IMR-90 (cell line): Measurements from ENCODE around the gene CDC5L. TPM values are rescaled to one million over a fixed set of nuclear protein-coding genes. Genes with fewer than 3 reads are reported as not detected.
"Not testable (repeated sequence)": the region's sequence is repeated elsewhere in the genome, so short reads cannot be mapped to it uniquely, and the experiment has no call there.

Experiments used
- ATAC-seq: fragments of 200-7000 bp; cut with Tn5 transposase; 2 replicates; pipeline ENCODE4 v1.9.1; 2020; ENCODE audit warnings: low read depth, mild to moderate bottlenecking, moderate library complexity
- BruUV-seq: library from RNA; stranded (reverse); fragments of 400-500 nt; replicated peaks from 2 replicates; lab custom pipeline; 2021; lab: Mats Ljungman, UMichigan
- CTCF ChIA-PET: fragments of 300-600 bp; formaldehyde crosslinking; extraction: SDS; loops from one replicate; lab custom pipeline; 2021; ENCODE audit warnings: antibody characterized with exemption; lab: Yijun Ruan, JAX
- POLR2A ChIA-PET: fragments of 300-600 bp; sonication (Branson Sonifier 250); formaldehyde crosslinking; loops from one replicate; lab custom pipeline; 2022; ENCODE audit warnings: antibody characterized with exemption; ENCODE audit not compliant: unreplicated experiment; lab: Charles Lee
- DNase-seq: peaks from one replicate; pipeline ENCODE4 v3.0.0; 2013
- H2AFZ ChIP-seq: replicated peaks from 2 replicates; pipeline ENCODE3; 2013; ENCODE audit warnings: low read length, mild to moderate bottlenecking; ENCODE audit not compliant: poor library complexity
- H2AK5ac ChIP-seq: 2 replicates; pipeline ENCODE4 v1.6.1; 2013; ENCODE audit warnings: low read depth, low read length, inconsistent platforms
- H2AK9ac ChIP-seq: replicated peaks from 2 replicates; pipeline ENCODE3; 2013; ENCODE audit warnings: mild to moderate bottlenecking, low read depth, low read length, moderate library complexity; ENCODE audit not compliant: poor library complexity
- H2BK120ac ChIP-seq: 2 replicates; pipeline ENCODE4 v1.6.1; 2013; ENCODE audit warnings: low read depth, low read length, inconsistent platforms
- H2BK15ac ChIP-seq: 3 replicates; pipeline ENCODE4 v1.6.1; 2013; ENCODE audit warnings: low read depth, low read length, inconsistent platforms
- H2BK20ac ChIP-seq: 2 replicates; pipeline ENCODE4 v1.6.1; 2013; ENCODE audit warnings: low read depth, mild to moderate bottlenecking, inconsistent platforms, low read length, moderate library complexity
- H2BK5ac ChIP-seq: 2 replicates; pipeline ENCODE4 v1.6.1; 2013; ENCODE audit warnings: mild to moderate bottlenecking, low read depth, low read length, inconsistent platforms; ENCODE audit not compliant: poor library complexity, severe bottlenecking
- H3K14ac ChIP-seq: replicated peaks from 2 replicates; pipeline ENCODE4 v1.6.1; 2013; ENCODE audit warnings: low read depth, low read length, inconsistent platforms
- H3K18ac ChIP-seq: 2 replicates; pipeline ENCODE4 v1.6.1; 2013; ENCODE audit warnings: low read depth, low read length, control low read depth
- H3K23ac ChIP-seq: 2 replicates; pipeline ENCODE4 v1.6.1; 2013; ENCODE audit warnings: low read depth, low read length, inconsistent platforms
- H3K27ac ChIP-seq: 2 replicates; pipeline ENCODE4 v1.5.1; 2013; ENCODE audit warnings: mild to moderate bottlenecking, control low read depth, low read length; ENCODE audit not compliant: insufficient read depth
- H3K27me3 ChIP-seq: 2 replicates; pipeline ENCODE4 v1.6.1; 2013; ENCODE audit warnings: low read length; ENCODE audit not compliant: control insufficient read depth, insufficient read depth
- H3K36me3 ChIP-seq: 2 replicates; pipeline ENCODE4 v1.6.1; 2013; ENCODE audit warnings: low read length, mixed read lengths; ENCODE audit not compliant: control insufficient read depth, insufficient read depth
- H3K4ac ChIP-seq: 2 replicates; pipeline ENCODE4 v1.6.1; 2013; ENCODE audit warnings: low read depth, low read length, inconsistent platforms
- H3K4me1 ChIP-seq: 2 replicates; pipeline ENCODE4 v1.6.1; 2013; ENCODE audit warnings: low read length, mixed read lengths; ENCODE audit not compliant: control insufficient read depth, insufficient read depth
- H3K4me2 ChIP-seq: 2 replicates; pipeline ENCODE4 v1.6.1; 2013; ENCODE audit warnings: low read depth, mild to moderate bottlenecking, control low read depth, low read length, moderate library complexity
- H3K4me3 ChIP-seq: 2 replicates; pipeline ENCODE4 v1.5.1; 2013; ENCODE audit warnings: low read depth, mild to moderate bottlenecking, control low read depth, low read length, moderate library complexity; ENCODE audit not compliant: insufficient read depth
- H3K56ac ChIP-seq: 2 replicates; pipeline ENCODE4 v1.6.1; 2013; ENCODE audit warnings: low read length, inconsistent platforms; ENCODE audit not compliant: insufficient read depth; ENCODE audit errors: extremely low read depth
- H3K79me1 ChIP-seq, 2 experiments: 2 replicates each; pipeline ENCODE4 v1.6.1; 2013; ENCODE audit warnings: low read length in 2 of 2, inconsistent platforms in 1 of 2, low read depth in 1 of 2
- H3K9ac ChIP-seq: 2 replicates; pipeline ENCODE4 v1.6.1; 2013; ENCODE audit warnings: low read depth, low read length, control low read depth
- H3K9me1 ChIP-seq: 2 replicates; pipeline ENCODE4 v1.6.1; 2013; ENCODE audit warnings: low read length, inconsistent platforms; ENCODE audit not compliant: insufficient read depth
- H3K9me3 ChIP-seq: 2 replicates; pipeline ENCODE4 v1.6.1; 2013; ENCODE audit warnings: low read length; ENCODE audit not compliant: control insufficient read depth, insufficient read depth
- H4K20me1 ChIP-seq: 2 replicates; pipeline ENCODE4 v1.6.1; 2013; ENCODE audit warnings: low read length, inconsistent platforms; ENCODE audit not compliant: insufficient read depth
- H4K5ac ChIP-seq: 2 replicates; pipeline ENCODE4 v1.6.1; 2013; ENCODE audit warnings: mild to moderate bottlenecking, low read depth, low read length, control low read depth
- H4K8ac ChIP-seq, 2 experiments: 2 replicates each; pipeline ENCODE4 v1.6.1; 2013; ENCODE audit warnings: low read depth in 2 of 2, low read length in 2 of 2, control low read depth in 1 of 2, inconsistent platforms in 1 of 2
- H4K91ac ChIP-seq: 2 replicates; pipeline ENCODE4 v1.6.1; 2013; ENCODE audit warnings: low read depth, low read length, inconsistent platforms; ENCODE audit not compliant: insufficient read depth
- WGBS, 2 experiments: methylation state at CpG; one replicate each; pipeline versions ENCODE4 v1.1.5 to v1.1.7; 2013; ENCODE audit warnings: missing lambda C conversion rate in 2 of 2; ENCODE audit not compliant: insufficient read length in 1 of 2; ENCODE audit errors: extremely low coverage in 2 of 2; 5-methylcytosine and 5-hydroxymethylcytosine counted together
- dilution Hi-C: fragments of 300-500 bp; cut with HindIII; formaldehyde crosslinking; loops from one replicate; pipeline ENCODE4 v1.14.3; 2018; ENCODE audit warnings: low sequenced_read_pairs; ENCODE audit not compliant: unreplicated experiment
- in situ Hi-C: fragments of 300-500 bp; cut with MboI; formaldehyde crosslinking; loops from 3 replicates; pipeline ENCODE4 v1.14.3; 2019; ENCODE audit warnings: low sequenced_read_pairs, inconsistent platforms, mixed read lengths
- intact Hi-C: fragments of 100-400 bp; cut with micrococcal nuclease; formaldehyde crosslinking; loops from 2 replicates; pipeline ENCODE4 v1.10.0; 2022
- polyA plus RNA-seq, 3 experiments: library from polyadenylated mRNA; depleted of rRNA; stranded (reverse); fragments of >200 nt; gene quantifications; 2 replicates each; pipeline ENCODE4 v1.2.3, GENCODE V29; 2012; ENCODE audit warnings: low replicate concordance in 1 of 3
- total RNA-seq: library from RNA; depleted of rRNA; stranded (reverse); fragments of >200 nt; gene quantifications from 2 replicates; pipeline ENCODE4 v1.2.3, GENCODE V29; 2012

Gene CDC5L
- total and polyA plus RNA-seq, 2 of the 4 experiments (the other 2 are of a cell fraction): 9.9 to 17.7 TPM

GRCh38 chr6:44346818-44347217 lies 40.7 kb upstream of the CDC5L start:
- BruUV-seq, H2BK120ac ChIP-seq, H4K91ac ChIP-seq, ATAC-seq, H4K5ac ChIP-seq, H3K27ac ChIP-seq, H2BK15ac ChIP-seq, H3K56ac ChIP-seq, H4K20me1 ChIP-seq, POLR2A ChIA-PET, H3K36me3 ChIP-seq, H3K9ac ChIP-seq, H2BK20ac ChIP-seq, H2BK5ac ChIP-seq, H2AFZ ChIP-seq, H3K79me1 ChIP-seq, H2AK9ac ChIP-seq, H3K4me2 ChIP-seq, H2AK5ac ChIP-seq, H3K4me1 ChIP-seq, dilution Hi-C loops, H3K4me3 ChIP-seq, H3K14ac ChIP-seq, H3K9me1 ChIP-seq, intact Hi-C loops, H3K18ac ChIP-seq, DNase-seq, in situ Hi-C loops, H3K4ac ChIP-seq, H3K9me3 ChIP-seq, H3K23ac ChIP-seq, H4K8ac ChIP-seq: not testable (repeated sequence)
- WGBS, 2 experiments: no CpG with 5 or more reads among the region's 4 CpGs
- H3K27me3 ChIP-seq: peaks cover 41% of the 10 kb centered on the region
- CTCF ChIA-PET: interaction anchor here (1.0 kb wide), 1 partner anchor 21 kb away, joined by 4 read pairs; no protein-coding TSS in a partner anchor
